Measurements from ENCODE around the gene ZNF708.
"Not testable (repeated sequence)": the region's sequence is repeated elsewhere in the genome, so short reads cannot be mapped to it uniquely, and the experiment has no call there.

Gene ZNF708

GRCh38 chr19:21260164-21260847, 68.9 kb downstream of the ZNF708 start:
- DNase-seq (ENCODE audit: extremely low spot score): no peak
- POLR2A ChIA-PET: no interaction called here
- no peak for TF ChIP-seq BHLHE40 (IDR thresholded peaks at IDR 0.05; ENCODE audit: borderline replicate concordance)
- CTCF ChIA-PET: no interaction called here

- POLR2A ChIA-PET; DNase-seq (ENCODE audit: extremely low spot score); CTCF ChIA-PET: not testable (repeated sequence)
Observed at GRCh38 chr19:21259421-21260124, 69.6 kb downstream of the ZNF708 start.

GRCh38 chr19:21256722-21257121, 72.5 kb downstream of the ZNF708 start:
- TF ChIP-seq SP1 (IDR thresholded peaks at IDR 0.05) (no peak), TARDBP (IDR thresholded peaks at IDR 0.05) (no peak), CTBP1 (IDR thresholded peaks at IDR 0.05; ENCODE audit: borderline replicate concordance) (no peak), ELF4 (IDR thresholded peaks at IDR 0.05) (no peak), PKNOX1 (IDR thresholded peaks at IDR 0.05) (no peak), ZNF384 (IDR thresholded peaks at IDR 0.05) (no peak), SUZ12 (IDR thresholded peaks at IDR 0.05) (no peak), LEF1 (IDR thresholded peaks at IDR 0.05; ENCODE audit: borderline replicate concordance) (no peak), NFRKB (IDR thresholded peaks at IDR 0.05) (no peak), BHLHE40 (IDR thresholded peaks at IDR 0.05; ENCODE audit: borderline replicate concordance) (no peak), HDGF (IDR thresholded peaks at IDR 0.05; ENCODE audit: borderline replicate concordance) (no peak), L3MBTL2 (conservative IDR thresholded peaks at IDR 0.05) (no peak), FOXA1 (IDR thresholded peaks at IDR 0.05) (no peak)
- ChIA-PET POLR2A (no interaction called here), CTCF (no interaction called here)
- DNase-seq (ENCODE audit: extremely low spot score): no peak
